Activated CD8-positive, alpha-beta T cell treated with anti-CD3 and anti-CD28 coated beads for 36 hours (primary cell): ENCODE data around the gene NAT16. TPM values are rescaled to one million over a fixed set of nuclear protein-coding genes. Genes with fewer than 3 reads are reported as not detected.

ENCODE experiments used
- ATAC-seq: fragments of 200-7000 bp; cut with Tn5 transposase; one replicate; pipeline ENCODE4 v1.10.0; 2021; ENCODE audit warnings: mild to moderate bottlenecking, moderate library complexity
- CTCF ChIA-PET: fragments of 350-600 bp; sonication (Branson Sonifier 250); formaldehyde crosslinking; loops from one replicate; lab custom pipeline; 2021; ENCODE audit warnings: antibody characterized with exemption; lab: Charles Lee
- POLR2A ChIA-PET: fragments of 350-600 bp; sonication (Branson Sonifier 250); formaldehyde crosslinking; loops from one replicate; lab custom pipeline; 2021; ENCODE audit warnings: antibody characterized with exemption; lab: Charles Lee
- DNase-seq: peaks from one replicate; pipeline ENCODE4 v3.0.0-alpha.2; 2020
- H3K27ac Mint-ChIP-seq: one replicate; pipeline ENCODE4 v1.8.0; 2021; ENCODE audit warnings: mild to moderate bottlenecking, mixed read lengths
- H3K27me3 Mint-ChIP-seq: one replicate; pipeline ENCODE4 v1.8.0; 2021; ENCODE audit warnings: mixed read lengths
- H3K36me3 Mint-ChIP-seq: one replicate; pipeline ENCODE4 v1.8.0; 2021; ENCODE audit warnings: low read depth, mixed read lengths
- H3K4me1 Mint-ChIP-seq: one replicate; pipeline ENCODE4 v1.8.0; 2021; ENCODE audit warnings: low read depth, mixed read lengths
- H3K4me3 Mint-ChIP-seq: one replicate; pipeline ENCODE4 v1.8.0; 2021; ENCODE audit warnings: mild to moderate bottlenecking, moderate library complexity, mixed read lengths
- H3K9me3 Mint-ChIP-seq: one replicate; pipeline ENCODE4 v1.8.0; 2021; ENCODE audit warnings: mixed read lengths
- CTCF ChIP-seq: fragments of 200-600 bp; IDR thresholded peaks from one replicate; pipeline ENCODE4 v1.8.0; 2022; ENCODE audit warnings: antibody characterized with exemption, mild to moderate bottlenecking
- intact Hi-C: fragments of 100-400 bp; cut with micrococcal nuclease; formaldehyde crosslinking; loops from one replicate; pipeline ENCODE4 v1.10.0; 2022
- total RNA-seq, 2 experiments: library from RNA; stranded (reverse); gene quantifications; one replicate each; pipeline ENCODE4 v1.2.3, GENCODE V29; 2021

NAT16 gene
- total RNA-seq, 2 experiments from 2014 or later: not detected

DNA sequence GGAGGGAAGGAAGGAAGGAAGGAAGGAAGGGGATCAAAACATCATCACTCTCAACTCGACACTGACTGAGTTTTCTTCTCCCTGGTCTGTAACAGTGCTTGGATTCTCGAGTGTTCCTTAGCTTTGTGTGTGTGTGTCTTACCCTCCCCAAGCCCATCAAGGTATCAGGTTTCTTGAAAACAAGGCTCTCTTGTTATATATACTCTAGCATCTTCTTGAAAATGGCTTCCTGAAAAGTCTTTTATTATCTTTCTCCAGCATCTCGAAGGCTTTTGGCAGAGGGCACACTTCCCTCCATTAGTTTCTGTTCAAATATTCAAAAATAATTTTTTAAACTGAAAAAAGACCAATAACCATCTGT is 39.8 kb downstream of the NAT16 start:
- no peak overlapping the region for H3K4me3 Mint-ChIP-seq
- POLR2A ChIA-PET: interaction anchor here (1.2 kb wide), 1 partner anchor 15 kb away, joined by 3 read pairs; no protein-coding TSS in a partner anchor
- ATAC-seq: no peak

GRCh38 chr7:101138213-101138870 is 41.8 kb downstream of the NAT16 start:
- DNase-seq (peak; percentile 97), ATAC-seq (peak; percentile 88)
- POLR2A ChIA-PET: interaction anchor here (1.9 kb wide), 1 partner anchor 53 kb away, joined by 8 read pairs; the partner anchor contains the start of gene TRIM56
- H3K4me1 Mint-ChIP-seq: peaks cover 49% of the 10 kb centered on the region
- H3K4me3 Mint-ChIP-seq: peak overlapping the region; percentile 62
- intact Hi-C loops: no loop called here
- peaks cover 9% of the 10 kb centered on the region for H3K27me3 Mint-ChIP-seq
- TF ChIP-seq CTCF: peak; percentile 94
- H3K27ac Mint-ChIP-seq: peak overlapping the region; percentile 86
- H3K36me3 Mint-ChIP-seq: no peaks in the 10 kb centered on the region
- H3K9me3 Mint-ChIP-seq: no peaks in the 10 kb centered on the region
- CTCF ChIA-PET: interaction anchor here (0.6 to 14.0 kb wide), 11 partner anchors 9 to 72 kb away, joined by 3 to 280 read pairs (median 6); partner anchors contain the start of gene TRIM56

More for the DNA sequence above, 39.8 kb downstream of the NAT16 start:
- peak; percentile 14 for TF ChIP-seq CTCF
- H3K27ac Mint-ChIP-seq: peak overlapping the region; percentile 61
- no peak for DNase-seq
- peaks cover 41% of the 10 kb centered on the region for H3K4me1 Mint-ChIP-seq
- H3K27me3 Mint-ChIP-seq: peaks cover 12% of the 10 kb centered on the region
- CTCF ChIA-PET: interaction anchor here (0.7 to 14.0 kb wide), 8 partner anchors 25 to 182 kb away, joined by 3 to 280 read pairs (median 6); partner anchors contain the start of genes FIS1, IFT22 and VGF
- intact Hi-C loops: loop anchor here (10.0 kb wide), 1 partner anchor 144 kb away; no protein-coding TSS in a partner anchor
- no peaks in the 10 kb centered on the region for H3K9me3 Mint-ChIP-seq
- H3K36me3 Mint-ChIP-seq: no peaks in the 10 kb centered on the region

DNA sequence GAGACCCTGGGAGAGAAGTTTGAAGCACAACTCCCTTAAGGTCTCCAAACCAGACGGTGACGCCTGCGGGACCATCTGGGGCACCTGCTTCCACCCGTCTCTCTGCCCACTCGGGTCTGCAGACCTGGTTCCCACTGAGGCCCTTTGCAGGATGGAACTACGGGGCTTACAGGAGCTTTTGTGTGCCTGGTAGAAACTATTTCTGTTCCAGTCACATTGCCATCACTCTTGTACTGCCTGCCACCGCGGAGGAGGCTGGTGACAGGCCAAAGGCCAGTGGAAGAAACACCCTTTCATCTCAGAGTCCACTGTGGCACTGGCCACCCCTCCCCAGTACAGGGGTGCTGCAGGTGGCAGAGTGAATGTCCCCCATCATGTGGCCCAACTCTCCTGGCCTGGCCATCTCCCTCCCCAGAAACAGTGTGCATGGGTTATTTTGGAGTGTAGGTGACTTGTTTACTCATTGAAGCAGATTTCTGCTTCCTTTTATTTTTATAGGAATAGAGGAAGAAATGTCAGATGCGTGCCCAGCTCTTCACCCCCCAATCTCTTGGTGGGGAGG is 42.4 kb downstream of the NAT16 start:
- intact Hi-C loops: no loop called here
- Mint-ChIP-seq H3K27me3 (peaks cover 12% of the 10 kb centered on the region), H3K36me3 (no peaks in the 10 kb centered on the region), H3K4me1 (peaks cover 49% of the 10 kb centered on the region), H3K27ac (peak overlapping the region; percentile 86), H3K4me3 (peak overlapping the region; percentile 62), H3K9me3 (no peaks in the 10 kb centered on the region)
- DNase-seq (no peak), ATAC-seq (no peak)
- no peak for TF ChIP-seq CTCF
- ChIA-PET POLR2A (interaction anchor here (1.9 kb wide), 1 partner anchor 52 kb away, joined by 8 read pairs; the partner anchor contains the start of gene TRIM56), CTCF (interaction anchor here (0.8 to 14.0 kb wide), 10 partner anchors 10 to 71 kb away, joined by 3 to 280 read pairs (median 6); partner anchors contain the start of gene TRIM56)

DNA sequence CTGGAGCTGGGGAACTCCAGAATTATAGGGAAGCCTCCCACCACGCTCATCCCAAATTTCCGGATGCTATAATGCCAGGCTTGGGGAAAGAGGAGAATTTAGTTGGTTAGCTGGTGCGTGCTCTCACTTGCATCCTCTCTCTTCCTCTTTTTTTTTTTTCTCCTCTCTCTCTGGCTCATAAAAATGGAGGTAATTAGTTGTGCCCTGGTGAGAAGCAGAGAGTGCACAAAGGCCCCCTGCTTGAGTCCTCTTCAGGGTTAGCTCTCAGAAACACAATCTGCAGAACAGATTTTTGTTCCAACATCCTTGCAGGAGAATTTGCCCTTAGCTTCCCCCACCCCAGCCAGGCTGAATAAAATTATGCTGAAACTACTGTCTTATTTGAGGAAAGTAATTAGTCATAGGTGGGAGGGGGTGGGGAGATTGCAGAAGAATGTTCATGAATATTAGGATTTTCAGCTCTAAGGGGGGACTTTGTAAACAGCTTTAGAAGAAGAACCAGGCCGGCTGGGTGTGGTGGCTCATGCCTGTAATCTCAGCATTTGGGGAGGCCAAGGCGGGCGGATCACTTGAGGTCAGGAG is 45.6 kb downstream of the NAT16 start:
- Mint-ChIP-seq H3K36me3 (no peaks in the 10 kb centered on the region), H3K9me3 (no peaks in the 10 kb centered on the region), H3K4me3 (no peak overlapping the region), H3K27me3 (peaks cover 18% of the 10 kb centered on the region), H3K4me1 (peaks cover 31% of the 10 kb centered on the region), H3K27ac (no peak overlapping the region)
- ATAC-seq: no peak
- no peak for DNase-seq
- ChIA-PET CTCF (interaction anchor here (0.9 to 6.1 kb wide), 8 partner anchors 9 to 156 kb away, joined by 3 to 33 read pairs (median 5); no protein-coding TSS in a partner anchor), POLR2A (no interaction called here)
- intact Hi-C loops: no loop called here
- no peak for TF ChIP-seq CTCF
